ENCODE measurements around the gene ZCCHC14.

ZCCHC14 gene

GRCh38 chr16:87468550-87468949 lies 24.3 kb downstream of the ZCCHC14 start:
- Histone ChIP-seq H3K18ac (ENCODE audit: low read length) (no peak overlapping the region), H4K91ac (ENCODE audit: low read depth, low read length) (no peak overlapping the region), H3K36me3 (ENCODE audit: control insufficient read depth in 1 of 2, insufficient read depth in 2 of 2, low read length in 2 of 2) (no peaks in the 10 kb centered on the region), H2AFZ (ENCODE audit: insufficient read depth, low read length, poor library complexity) (no peak overlapping the region), H3K4me1 (ENCODE audit: control insufficient read depth in 1 of 2, insufficient read depth in 2 of 2, low read length in 2 of 2) (peaks cover 15 to 17% of the 10 kb centered on the region in 2 experiments), H3K23ac (ENCODE audit: low read length) (no peak overlapping the region), H4K12ac (ENCODE audit: low read depth, low read length) (no peak overlapping the region), H4K8ac (ENCODE audit: low read depth, low read length) (no peak overlapping the region), H3K9ac (ENCODE audit: low read length) (no peak overlapping the region), H3K79me1 (ENCODE audit: low read length) (peaks cover 5% of the 10 kb centered on the region), H3K27ac (ENCODE audit: low read depth, low read length) (no peak overlapping the region), H2BK120ac (ENCODE audit: insufficient read depth, low read length, poor library complexity) (no peak overlapping the region), H3K27me3 (ENCODE audit: insufficient read depth, low read length) (no peaks in the 10 kb centered on the region), H3K4me2 (ENCODE audit: low read length) (no peak overlapping the region), H3K14ac (ENCODE audit: low read length) (no peak overlapping the region), H2BK12ac (ENCODE audit: low read length) (no peak overlapping the region), H2AK5ac (ENCODE audit: low read length) (no peak overlapping the region), H3K4me3 (ENCODE audit: low read depth, low read length) (no peak overlapping the region), H3K9me3 (ENCODE audit: insufficient read depth, low read depth, low read length) (no peaks in the 10 kb centered on the region), H3K4ac (ENCODE audit: low read depth, low read length) (no peak overlapping the region), H2BK5ac (ENCODE audit: low read depth, low read length, poor library complexity) (no peak overlapping the region), H3K79me2 (ENCODE audit: control insufficient read depth, insufficient read depth, low read length, poor library complexity) (peaks cover 3% of the 10 kb centered on the region)
- DNase-seq = no peak
- WGBS (ENCODE audit: extremely low coverage, insufficient coverage, insufficient read length) = no CpG with 5 or more reads among the region's 8 CpGs

GRCh38 chr16:87466975-87467501 lies 25.8 kb downstream of the ZCCHC14 start:
- DNase-seq = no peak
- Histone ChIP-seq H3K14ac (ENCODE audit: low read length) (no peak overlapping the region), H3K36me3 (ENCODE audit: control insufficient read depth in 1 of 2, insufficient read depth in 2 of 2, low read length in 2 of 2) (no peaks in the 10 kb centered on the region), H4K8ac (ENCODE audit: low read depth, low read length) (no peak overlapping the region), H4K91ac (ENCODE audit: low read depth, low read length) (no peak overlapping the region), H2BK12ac (ENCODE audit: low read length) (no peak overlapping the region), H3K4me2 (ENCODE audit: low read length) (no peak overlapping the region), H3K18ac (ENCODE audit: low read length) (no peak overlapping the region), H3K79me2 (ENCODE audit: control insufficient read depth, insufficient read depth, low read length, poor library complexity) (peaks cover 3% of the 10 kb centered on the region), H3K4me1 (ENCODE audit: control insufficient read depth in 1 of 2, insufficient read depth in 2 of 2, low read length in 2 of 2) (peaks cover 15 to 17% of the 10 kb centered on the region in 2 experiments), H2BK5ac (ENCODE audit: low read depth, low read length, poor library complexity) (no peak overlapping the region), H3K9ac (ENCODE audit: low read length) (no peak overlapping the region), H3K23ac (ENCODE audit: low read length) (no peak overlapping the region), H2AK5ac (ENCODE audit: low read length) (no peak overlapping the region), H3K4ac (ENCODE audit: low read depth, low read length) (no peak overlapping the region), H3K79me1 (ENCODE audit: low read length) (peaks cover 5% of the 10 kb centered on the region), H3K4me3 (ENCODE audit: low read depth, low read length) (no peak overlapping the region), H2AFZ (ENCODE audit: insufficient read depth, low read length, poor library complexity) (no peak overlapping the region), H2BK120ac (ENCODE audit: insufficient read depth, low read length, poor library complexity) (no peak overlapping the region), H3K27me3 (ENCODE audit: insufficient read depth, low read length) (no peaks in the 10 kb centered on the region), H3K9me3 (ENCODE audit: insufficient read depth, low read depth, low read length) (no peaks in the 10 kb centered on the region), H3K27ac (ENCODE audit: low read depth, low read length) (no peak overlapping the region), H4K12ac (ENCODE audit: low read depth, low read length) (no peak overlapping the region)
- WGBS (ENCODE audit: extremely low coverage, insufficient coverage, insufficient read length) = no CpG with 5 or more reads among the region's 8 CpGs

- H3K23ac ChIP-seq (ENCODE audit: low read length) = no peak overlapping the region
- no peak overlapping the region for H3K27ac ChIP-seq (ENCODE audit: low read depth, low read length)
These were observed 26.9 kb downstream of the ZCCHC14 start for GRCh38 chr16:87465879-87466278.

DNA sequence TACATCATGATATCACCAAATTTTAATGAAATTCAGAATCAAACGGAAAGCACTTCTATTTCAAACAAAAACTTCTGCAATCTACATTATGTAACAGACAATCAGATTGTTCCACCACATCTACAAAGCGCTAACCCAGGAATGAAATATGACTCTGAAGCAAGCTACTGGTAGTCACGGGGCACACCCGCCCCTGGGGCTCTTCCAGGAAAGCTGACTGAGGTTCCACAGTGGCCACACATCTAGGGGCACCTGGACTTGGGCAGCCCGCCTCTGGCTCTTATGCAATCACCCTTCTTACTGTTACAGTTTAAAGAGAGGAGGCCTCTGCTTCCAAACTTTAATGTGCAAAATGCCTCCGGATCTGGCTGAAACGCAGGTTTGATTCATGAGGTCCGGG lies 27.5 kb downstream of the ZCCHC14 start:
- no peak overlapping the region for H3K14ac ChIP-seq (ENCODE audit: low read length)
- H3K9ac ChIP-seq (ENCODE audit: low read length) = no peak overlapping the region
- no peak overlapping the region for H3K18ac ChIP-seq (ENCODE audit: low read length)
- no peak overlapping the region for H4K8ac ChIP-seq (ENCODE audit: low read depth, low read length)
- no peak overlapping the region for H3K27ac ChIP-seq (ENCODE audit: low read depth, low read length)
- H3K4ac ChIP-seq (ENCODE audit: low read depth, low read length) = no peak overlapping the region
- no peak overlapping the region for H2AK5ac ChIP-seq (ENCODE audit: low read length)
- peaks cover 3% of the 10 kb centered on the region for H3K79me2 ChIP-seq (ENCODE audit: control insufficient read depth, insufficient read depth, low read length, poor library complexity)
- no CpG with 5 or more reads among the region's 8 CpGs for WGBS (ENCODE audit: extremely low coverage, insufficient coverage, insufficient read length)
- no peak overlapping the region for H4K12ac ChIP-seq (ENCODE audit: low read depth, low read length)
- no peaks in the 10 kb centered on the region for H3K27me3 ChIP-seq (ENCODE audit: insufficient read depth, low read length)
- no peak overlapping the region for H4K91ac ChIP-seq (ENCODE audit: low read depth, low read length)
- peaks cover 5% of the 10 kb centered on the region for H3K79me1 ChIP-seq (ENCODE audit: low read length)
- H3K36me3 ChIP-seq (ENCODE audit: control insufficient read depth in 1 of 2, insufficient read depth in 2 of 2, low read length in 2 of 2) = no peaks in the 10 kb centered on the region
- DNase-seq = peak; percentile 98 to 99
- no peaks in the 10 kb centered on the region for H3K9me3 ChIP-seq (ENCODE audit: insufficient read depth, low read depth, low read length)
- H2BK5ac ChIP-seq (ENCODE audit: low read depth, low read length, poor library complexity) = no peak overlapping the region
- no peak overlapping the region for H2BK12ac ChIP-seq (ENCODE audit: low read length)
- no peak overlapping the region for H2AFZ ChIP-seq (ENCODE audit: insufficient read depth, low read length, poor library complexity)
- no peak overlapping the region for H2BK120ac ChIP-seq (ENCODE audit: insufficient read depth, low read length, poor library complexity)
- no peak overlapping the region for H3K4me3 ChIP-seq (ENCODE audit: low read depth, low read length)
- peaks cover 13 to 14% of the 10 kb centered on the region in 2 experiments for H3K4me1 ChIP-seq (ENCODE audit: control insufficient read depth in 1 of 2, insufficient read depth in 2 of 2, low read length in 2 of 2)
- H3K4me2 ChIP-seq (ENCODE audit: low read length) = no peak overlapping the region
- no peak overlapping the region for H3K23ac ChIP-seq (ENCODE audit: low read length)

More at GRCh38 chr16:87465879-87466278, 26.9 kb downstream of the ZCCHC14 start:
- Histone ChIP-seq H2AFZ (ENCODE audit: insufficient read depth, low read length, poor library complexity) (peak overlapping the region; percentile 60), H3K9me3 (ENCODE audit: insufficient read depth, low read depth, low read length) (no peaks in the 10 kb centered on the region), H2BK12ac (ENCODE audit: low read length) (no peak overlapping the region), H3K4me1 (ENCODE audit: control insufficient read depth in 1 of 2, insufficient read depth in 2 of 2, low read length in 2 of 2) (peaks cover 13 to 16% of the 10 kb centered on the region in 2 experiments), H3K9ac (ENCODE audit: low read length) (no peak overlapping the region), H4K12ac (ENCODE audit: low read depth, low read length) (no peak overlapping the region), H3K4me2 (ENCODE audit: low read length) (no peak overlapping the region), H3K14ac (ENCODE audit: low read length) (no peak overlapping the region), H2BK5ac (ENCODE audit: low read depth, low read length, poor library complexity) (no peak overlapping the region), H3K4me3 (ENCODE audit: low read depth, low read length) (no peak overlapping the region), H3K79me1 (ENCODE audit: low read length) (peaks cover 5% of the 10 kb centered on the region), H2AK5ac (ENCODE audit: low read length) (no peak overlapping the region), H3K36me3 (ENCODE audit: control insufficient read depth in 1 of 2, insufficient read depth in 2 of 2, low read length in 2 of 2) (no peaks in the 10 kb centered on the region), H4K91ac (ENCODE audit: low read depth, low read length) (no peak overlapping the region), H3K18ac (ENCODE audit: low read length) (no peak overlapping the region), H2BK120ac (ENCODE audit: insufficient read depth, low read length, poor library complexity) (no peak overlapping the region), H4K8ac (ENCODE audit: low read depth, low read length) (no peak overlapping the region), H3K79me2 (ENCODE audit: control insufficient read depth, insufficient read depth, low read length, poor library complexity) (peaks cover 3% of the 10 kb centered on the region), H3K27me3 (ENCODE audit: insufficient read depth, low read length) (no peaks in the 10 kb centered on the region), H3K4ac (ENCODE audit: low read depth, low read length) (no peak overlapping the region)
- no CpG with 5 or more reads among the region's 15 CpGs for WGBS (ENCODE audit: extremely low coverage, insufficient coverage, insufficient read length)
- no peak for DNase-seq
